HG03066 (cell line): ENCODE data around the gene NRIP3.

Experiments
- ATAC-seq: cut with Tn5 transposase; IDR thresholded peaks from one replicate; pipeline ENCODE4 v1.9.1; 2021; ENCODE audit warnings: low read depth; ENCODE audit not compliant: unreplicated experiment

The NRIP3 gene

GRCh38 chr11:9003573-9004182 lies at the start of gene NRIP3:
Gene NRIP3, minus strand, starts transcription at chr11:9004001. Its CDS starts 66 bp downstream, at chr11:9003935.
- no peak for ATAC-seq

GRCh38 chr11:9052316-9052715 lies 48.5 kb upstream of the NRIP3 start:
- ATAC-seq: no peak

- no peak for ATAC-seq
Measured at GRCh38 chr11:9049959-9050358, 46.2 kb upstream of the NRIP3 start.

GRCh38 chr11:9047964-9048523 lies 44.2 kb upstream of the NRIP3 start:
- no peak for ATAC-seq

- no peak for ATAC-seq
Measured at GRCh38 chr11:9046481-9046880, 42.7 kb upstream of the NRIP3 start.

GRCh38 chr11:9042488-9042887 lies 38.7 kb upstream of the NRIP3 start:
- ATAC-seq: no peak

GRCh38 chr11:9041747-9042146 lies 37.9 kb upstream of the NRIP3 start:
- no peak for ATAC-seq

- no peak for ATAC-seq
Measured at GRCh38 chr11:9040410-9040809, 36.6 kb upstream of the NRIP3 start.

- ATAC-seq: no peak
Measured at GRCh38 chr11:9039863-9040262, 36.1 kb upstream of the NRIP3 start.

GRCh38 chr11:9039198-9039597 lies 35.4 kb upstream of the NRIP3 start:
- ATAC-seq: no peak

GRCh38 chr11:9038541-9038940 lies 34.7 kb upstream of the NRIP3 start:
- no peak for ATAC-seq

GRCh38 chr11:9037963-9038362 lies 34.2 kb upstream of the NRIP3 start:
- no peak for ATAC-seq

GRCh38 chr11:9037046-9037780 lies 33.4 kb upstream of the NRIP3 start:
- ATAC-seq: no peak

- ATAC-seq: no peak
Measured at GRCh38 chr11:9030601-9031000, 26.8 kb upstream of the NRIP3 start.

GRCh38 chr11:9029422-9029821 lies 25.6 kb upstream of the NRIP3 start:
- no peak for ATAC-seq

GRCh38 chr11:9028581-9028980 lies 24.8 kb upstream of the NRIP3 start:
- ATAC-seq: no peak

- ATAC-seq: no peak
Measured at GRCh38 chr11:9025101-9025850, 21.5 kb upstream of the NRIP3 start.

- ATAC-seq: no peak
Measured at GRCh38 chr11:9022961-9023680, 19.3 kb upstream of the NRIP3 start.

- ATAC-seq: no peak
Measured at GRCh38 chr11:9020916-9021315, 17.1 kb upstream of the NRIP3 start.

- no peak for ATAC-seq
Measured at GRCh38 chr11:9019861-9020260, 16.1 kb upstream of the NRIP3 start.

GRCh38 chr11:9017773-9018172 lies 14.0 kb upstream of the NRIP3 start:
- no peak for ATAC-seq
